NCI-H128 (cell line): ENCODE data around the gene MACROD2.
A peak's percentile ranks its signal among the peaks of the same experiment; 100 is the strongest.
"Not testable (repeated sequence)": the region's sequence is repeated elsewhere in the genome, so short reads cannot be mapped to it uniquely, and the experiment has no call there.

Experiments
- DNase-seq: peaks from one replicate; lab custom pipeline; 2025; ENCODE audit not compliant: unreplicated experiment; lab: John Stamatoyannopoulos, UW

Gene MACROD2

GRCh38 chr20:14451458-14451857, 456.1 kb downstream of the MACROD2 start:
- DNase-seq: no peak

GRCh38 chr20:14453259-14453658, 457.9 kb downstream of the MACROD2 start:
- DNase-seq: no peak

GRCh38 chr20:14454296-14454695, 459.0 kb downstream of the MACROD2 start:
- no peak for DNase-seq

- DNase-seq: not testable (repeated sequence)
Observed at GRCh38 chr20:14467104-14467827, 471.9 kb downstream of the MACROD2 start.

- DNase-seq: no peak
Observed at GRCh38 chr20:14470231-14470899, 475.0 kb downstream of the MACROD2 start.

GRCh38 chr20:14470977-14471661, 475.8 kb downstream of the MACROD2 start:
- DNase-seq: no peak

GRCh38 chr20:14477125-14477524, 481.8 kb downstream of the MACROD2 start:
- DNase-seq: no peak

GRCh38 chr20:14478126-14478525, 482.8 kb downstream of the MACROD2 start:
- no peak for DNase-seq

- DNase-seq: no peak
Observed at GRCh38 chr20:14481863-14482262, 486.5 kb downstream of the MACROD2 start.

- no peak for DNase-seq
Observed at GRCh38 chr20:14488212-14488611, 492.9 kb downstream of the MACROD2 start.

GRCh38 chr20:14488756-14489479, 493.6 kb downstream of the MACROD2 start:
- DNase-seq: no peak

GRCh38 chr20:14489544-14489943, 494.2 kb downstream of the MACROD2 start:
- DNase-seq: no peak

GRCh38 chr20:14491436-14491835, 496.1 kb downstream of the MACROD2 start:
- no peak for DNase-seq

GRCh38 chr20:14493408-14493807, 498.1 kb downstream of the MACROD2 start:
- no peak for DNase-seq

- DNase-seq: no peak
Observed at GRCh38 chr20:14494355-14494754, 499.0 kb downstream of the MACROD2 start.

- no peak for DNase-seq
Observed at GRCh38 chr20:14495066-14495465, 499.8 kb downstream of the MACROD2 start.

GRCh38 chr20:14497004-14497403, 501.7 kb downstream of the MACROD2 start:
- DNase-seq: no peak

- DNase-seq: peak; percentile 10
Observed at GRCh38 chr20:14498772-14499171, 503.5 kb downstream of the MACROD2 start.

- DNase-seq: no peak
Observed at GRCh38 chr20:14505476-14505875, 510.2 kb downstream of the MACROD2 start.

- no peak for DNase-seq
Observed at GRCh38 chr20:14507711-14508110, 512.4 kb downstream of the MACROD2 start.

- DNase-seq: no peak
Observed at GRCh38 chr20:14510341-14510740, 515.0 kb downstream of the MACROD2 start.
